ENCODE measurements around the gene QSOX1.

DNA sequence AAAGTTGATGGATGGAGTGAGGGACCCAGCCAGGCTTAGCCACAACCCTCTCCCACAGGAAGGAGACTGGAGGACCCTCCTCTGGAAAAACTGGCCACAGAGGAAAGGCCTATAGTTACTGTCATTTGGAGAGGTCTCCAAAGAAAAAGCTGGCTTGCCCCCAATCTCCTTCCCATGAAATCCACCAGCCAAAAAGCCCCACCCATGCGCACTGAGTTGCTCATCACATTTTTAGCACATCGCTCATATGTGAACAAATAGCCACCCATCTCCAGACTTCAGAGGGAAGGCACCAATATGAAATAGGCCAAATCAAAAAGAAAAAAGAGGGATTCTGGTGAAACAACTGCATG lies 36.9 kb upstream of the QSOX1 start:
- TF ChIP-seq YY1 (IDR thresholded peaks at IDR 0.05; ENCODE audit: insufficient read depth, insufficient read length) (no peak), SUZ12 (IDR thresholded peaks at IDR 0.05; ENCODE audit: extremely low read depth, insufficient read depth, insufficient read length) (no peak), ZNF274 (IDR thresholded peaks at IDR 0.05; ENCODE audit: low read depth, low read length) (no peak)
